COR-L47 (cell line): Measurements from ENCODE around the gene YJU2.
"Not testable (repeated sequence)": the region's sequence is repeated elsewhere in the genome, so short reads cannot be mapped to it uniquely, and the experiment has no call there.

Source experiments
- DNase-seq: peaks from one replicate; lab custom pipeline; 2025; lab: John Stamatoyannopoulos, UW

The YJU2 gene

GRCh38 chr19:4228765-4229178 is 18.1 kb upstream of the YJU2 start:
- DNase-seq: no peak

- DNase-seq: no peak
These were observed 17.5 kb upstream of the YJU2 start, which contains the start of gene EBI3 for GRCh38 chr19:4229179-4229931. Gene EBI3, plus strand, starts transcription at chr19:4229523. Its CDS starts 28 bp downstream, at chr19:4229551.

GRCh38 chr19:4230237-4230636 is 16.6 kb upstream of the YJU2 start:
- DNase-seq: not testable (repeated sequence)

- DNase-seq: not testable (repeated sequence)
These were observed 15.4 kb upstream of the YJU2 start for GRCh38 chr19:4231521-4231920.

GRCh38 chr19:4232139-4232538 is 14.7 kb upstream of the YJU2 start:
- not testable (repeated sequence) for DNase-seq

DNA sequence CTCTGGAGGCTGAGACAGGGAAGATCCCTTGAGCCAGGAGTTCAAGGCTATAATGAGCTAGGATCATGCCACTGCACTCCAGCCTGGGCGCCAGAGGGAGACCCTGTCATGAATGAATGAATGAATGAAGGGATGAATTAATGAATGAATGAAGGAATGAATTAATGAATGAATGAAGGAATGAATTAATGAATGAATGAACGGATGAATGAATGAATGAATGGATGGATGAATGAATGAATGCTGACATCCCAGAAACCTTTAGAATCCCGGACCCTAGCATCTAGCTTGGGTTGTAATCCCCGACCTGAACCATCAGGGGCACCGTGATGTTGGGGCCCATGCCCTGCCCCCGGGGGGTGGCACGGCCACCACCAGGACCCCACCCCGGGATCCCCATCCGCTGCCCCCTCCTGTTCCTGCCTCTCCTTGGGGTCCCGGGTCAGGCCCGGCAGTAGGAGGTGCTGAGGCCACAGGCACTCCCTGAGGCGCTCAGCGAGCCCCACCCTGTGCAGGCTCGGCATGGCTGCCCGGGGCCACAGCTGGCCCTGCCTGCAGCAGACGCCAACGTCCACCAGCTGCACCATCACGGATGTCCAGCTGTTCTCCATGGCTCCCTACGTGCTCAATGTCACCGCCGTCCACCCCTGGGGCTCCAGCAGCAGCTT is 14.1 kb upstream of the YJU2 start:
- DNase-seq: no peak

DNA sequence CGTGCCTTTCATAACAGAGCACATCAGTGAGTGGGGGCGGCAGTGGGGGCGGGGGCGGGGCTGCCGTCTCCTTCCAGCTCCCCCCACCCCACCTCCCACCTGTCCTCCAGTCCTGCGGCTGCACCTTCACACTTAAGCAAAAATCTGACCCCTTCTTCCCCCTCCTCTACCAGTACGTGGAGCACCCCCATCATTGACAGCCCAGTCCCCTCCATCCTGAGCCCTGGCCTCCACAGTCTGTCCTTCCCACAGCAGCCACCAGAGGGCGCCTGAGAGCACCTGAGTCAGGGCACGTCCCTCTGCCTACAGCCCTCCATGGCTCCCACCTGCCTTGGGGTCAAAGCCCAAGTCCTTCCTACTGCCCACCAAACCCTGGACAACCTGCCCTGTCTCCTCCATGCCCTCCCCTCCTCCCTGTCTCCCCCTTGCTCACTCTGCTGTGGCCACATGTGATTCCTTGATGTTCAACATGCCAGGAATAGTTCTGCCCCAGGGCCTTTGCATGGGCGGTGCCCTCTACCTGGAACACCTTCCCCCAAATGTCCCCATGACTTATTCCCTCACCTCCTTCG is 13.5 kb upstream of the YJU2 start:
- no peak for DNase-seq

DNA sequence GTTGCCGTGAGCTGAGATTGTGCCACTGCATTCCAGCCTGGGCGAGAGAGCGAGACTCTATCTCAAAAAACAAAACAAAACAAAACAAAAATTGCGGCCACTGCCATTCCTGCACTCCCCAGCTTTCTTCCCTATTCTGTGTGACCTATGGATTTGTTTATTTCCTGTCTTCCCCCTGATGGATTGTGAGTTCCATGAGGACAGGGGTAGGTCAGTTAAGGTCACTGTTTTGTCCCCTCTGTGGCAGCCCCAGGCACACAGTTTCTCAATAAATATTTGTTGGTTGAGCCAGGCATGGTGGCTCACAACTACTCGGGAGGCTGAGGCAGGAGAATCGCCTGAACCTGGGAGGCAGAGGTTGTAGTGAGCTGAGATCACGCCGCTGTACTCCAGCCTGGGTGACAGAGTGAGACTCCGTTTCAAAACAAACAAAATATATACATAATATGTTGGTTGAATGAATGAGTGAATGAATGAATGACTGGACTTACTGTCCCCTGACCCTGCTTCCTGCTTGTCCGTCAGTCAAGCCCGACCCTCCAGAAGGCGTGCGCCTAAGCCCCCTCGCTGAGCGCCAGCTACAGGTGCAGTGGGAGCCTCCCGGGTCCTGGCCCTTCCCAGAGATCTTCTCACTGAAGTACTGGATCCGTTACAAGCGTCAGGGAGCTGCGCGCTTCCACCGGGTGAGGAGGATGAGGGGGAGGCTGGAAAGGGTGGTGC is 12.6 kb upstream of the YJU2 start:
- no peak for DNase-seq

- no peak for DNase-seq
These were observed 12.0 kb upstream of the YJU2 start for GRCh38 chr19:4234862-4235201.

GRCh38 chr19:4237510-4237909 is 9.4 kb upstream of the YJU2 start:
- not testable (repeated sequence) for DNase-seq

DNA sequence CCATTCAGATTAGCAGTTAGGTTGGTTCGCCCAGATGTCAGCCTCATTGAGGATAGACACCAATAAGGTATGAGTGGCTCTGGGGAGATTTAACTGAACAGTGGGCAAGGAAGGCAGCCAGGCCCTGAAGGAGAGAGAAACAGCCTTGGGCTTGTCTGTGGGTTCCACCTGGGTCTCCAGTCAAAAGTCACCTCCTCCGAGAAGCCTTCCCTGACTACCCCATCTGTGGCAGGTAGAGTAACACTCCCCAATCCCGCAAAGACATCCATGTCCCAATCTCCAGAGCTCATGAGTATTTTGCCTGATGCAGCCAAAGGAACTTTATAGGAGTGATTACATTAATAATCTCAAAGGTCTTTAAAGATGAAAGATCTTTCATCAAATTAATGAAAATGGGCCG is 8.0 kb upstream of the YJU2 start:
- no peak for DNase-seq

DNA sequence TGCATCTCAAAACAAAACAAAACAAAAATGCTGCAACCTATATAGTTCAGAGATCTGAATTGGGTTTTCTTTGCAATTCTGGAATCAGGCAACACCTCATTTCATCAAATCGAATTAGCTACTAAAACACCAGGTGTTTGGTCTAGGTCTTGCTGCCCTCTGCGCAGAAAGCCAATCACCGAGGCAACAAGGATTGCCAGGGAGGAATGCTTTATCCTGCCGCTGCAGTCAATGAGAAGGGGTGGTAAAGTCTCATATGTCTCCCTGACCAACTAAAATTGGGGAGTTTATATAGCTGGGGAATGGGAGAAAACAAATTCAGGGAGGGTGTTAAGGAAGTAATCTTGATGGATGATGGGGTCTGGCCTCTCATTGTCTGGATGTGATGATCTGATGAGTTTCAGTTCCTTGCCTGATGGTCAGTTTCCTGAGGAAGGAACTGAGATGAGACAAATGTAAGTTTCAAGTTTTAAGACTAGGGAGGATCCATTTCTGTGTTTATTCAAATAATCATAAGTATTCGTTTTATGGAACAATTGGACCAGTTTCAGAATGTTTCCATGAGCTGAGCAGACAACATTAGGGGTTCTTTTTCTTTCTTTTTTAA is 5.0 kb upstream of the YJU2 start:
- DNase-seq: no peak

DNA sequence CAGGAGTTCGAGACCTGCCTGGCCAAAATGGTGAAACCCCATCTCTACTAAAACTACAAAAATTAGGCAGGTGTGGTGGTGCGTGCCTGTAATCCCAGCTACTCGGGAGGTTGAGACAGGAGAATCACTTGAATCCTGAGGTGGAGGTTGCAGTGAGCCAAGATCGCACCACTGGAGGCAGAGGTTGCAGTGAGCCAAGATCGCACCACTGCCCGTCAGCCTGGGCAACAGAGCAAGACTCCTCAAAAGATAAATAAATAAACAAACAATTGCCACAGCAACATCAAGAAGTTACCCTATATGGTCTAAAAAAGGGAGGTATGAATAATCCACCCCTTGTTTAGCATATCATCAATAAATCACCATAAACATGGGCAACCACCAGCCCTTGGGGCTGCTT is 942 bp upstream of the YJU2 start:
- DNase-seq: not testable (repeated sequence)

DNA sequence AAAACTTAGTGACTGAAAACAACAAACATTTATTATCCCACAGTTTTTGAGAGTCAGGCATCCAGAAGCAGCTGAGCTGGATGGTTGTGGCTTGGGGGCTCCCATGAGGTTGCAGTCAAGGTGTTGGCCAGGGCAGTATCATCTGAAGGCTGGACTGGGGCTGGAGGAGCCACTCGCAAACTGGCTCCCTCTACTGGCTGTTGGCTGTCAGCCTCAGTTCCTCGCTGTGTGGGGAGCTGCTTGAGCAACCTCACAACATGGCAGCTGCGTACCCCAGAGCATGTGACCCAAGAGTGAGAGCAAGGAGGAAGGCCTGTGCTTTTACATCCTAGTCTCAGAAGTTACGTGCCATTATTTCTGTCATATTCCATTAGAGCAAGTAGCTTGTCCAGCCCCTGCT is 9.7 kb downstream of the YJU2 start:
- DNase-seq: no peak

GRCh38 chr19:4257025-4257424 is 10.1 kb downstream of the YJU2 start:
- no peak for DNase-seq

- DNase-seq: no peak
These were observed 11.3 kb downstream of the YJU2 start for GRCh38 chr19:4258181-4258580.

GRCh38 chr19:4260613-4261191 is 13.8 kb downstream of the YJU2 start:
- no peak for DNase-seq

DNA sequence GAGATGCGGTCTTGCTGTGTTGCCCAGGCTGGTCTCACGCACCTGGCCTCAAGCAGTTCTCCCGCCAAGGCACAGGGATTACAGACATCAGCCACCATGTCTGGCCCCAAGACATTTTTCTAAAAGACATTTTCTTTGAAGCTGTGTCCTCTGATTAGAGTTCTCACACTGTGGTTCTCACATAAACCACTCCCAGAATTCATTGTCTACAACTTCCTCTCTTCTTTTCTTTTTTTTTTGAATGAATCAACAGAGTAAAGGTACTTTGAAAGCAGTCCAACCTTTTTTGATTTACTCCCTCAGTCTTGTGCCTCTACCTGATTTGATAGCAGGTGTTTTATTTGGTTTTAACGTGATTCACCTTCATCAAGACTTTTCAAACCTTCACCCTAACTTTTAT is 17.9 kb downstream of the YJU2 start:
- DNase-seq: no peak

- no peak for DNase-seq
These were observed 19.5 kb downstream of the YJU2 start for GRCh38 chr19:4266253-4267000.

GRCh38 chr19:4267101-4267900 is 20.4 kb downstream of the YJU2 start:
- peak; percentile 16 for DNase-seq
